ENCODE measurements around the gene CERS5. TPM values are rescaled to one million over a fixed set of nuclear protein-coding genes. Genes with fewer than 3 reads are reported as not detected.
"Not testable (repeated sequence)": the region's sequence is repeated elsewhere in the genome, so short reads cannot be mapped to it uniquely, and the experiment has no call there.

Gene CERS5
- total RNA-seq, 1 experiment from 2014 or later: 18.2 TPM

GRCh38 chr12:50103767-50104321 is 63.3 kb downstream of the CERS5 start, which contains the start of gene GPD1:
Gene GPD1 (plus strand): TSS chr12:50104008. CDS start chr12:50104051, 43 bp downstream.
- peak; percentile 68 for DNase-seq (ENCODE audit: low read depth)

GRCh38 chr12:50103351-50103750 is 63.8 kb downstream of the CERS5 start:
- DNase-seq (ENCODE audit: low read depth): no peak

GRCh38 chr12:50102646-50103309 is 64.4 kb downstream of the CERS5 start:
- no peak for DNase-seq (ENCODE audit: low read depth)

GRCh38 chr12:50102131-50102531 is 65.0 kb downstream of the CERS5 start:
- DNase-seq (ENCODE audit: low read depth): no peak

- no peak for DNase-seq (ENCODE audit: low read depth)
Observed at GRCh38 chr12:50101663-50102062, 65.5 kb downstream of the CERS5 start.

GRCh38 chr12:50100561-50100960 is 66.6 kb downstream of the CERS5 start:
- no peak for DNase-seq (ENCODE audit: low read depth)

- no peak for DNase-seq (ENCODE audit: low read depth)
Observed at GRCh38 chr12:50099302-50100008, 67.7 kb downstream of the CERS5 start.

- no peak for DNase-seq (ENCODE audit: low read depth)
Observed at GRCh38 chr12:50097952-50098351, 69.2 kb downstream of the CERS5 start.

- DNase-seq (ENCODE audit: low read depth): no peak
Observed at GRCh38 chr12:50090391-50090790, 76.8 kb downstream of the CERS5 start.

- no peak for DNase-seq (ENCODE audit: low read depth)
Observed at GRCh38 chr12:50089730-50090129, 77.4 kb downstream of the CERS5 start.

GRCh38 chr12:50088577-50089335 is 78.4 kb downstream of the CERS5 start:
- peak; percentile 42 for DNase-seq (ENCODE audit: low read depth)

GRCh38 chr12:50087995-50088394 is 79.2 kb downstream of the CERS5 start:
- peak; percentile 57 for DNase-seq (ENCODE audit: low read depth)

GRCh38 chr12:50087151-50087550 is 80.0 kb downstream of the CERS5 start:
- DNase-seq (ENCODE audit: low read depth): no peak

- no peak for DNase-seq (ENCODE audit: low read depth)
Observed at GRCh38 chr12:50086148-50086547, 81.0 kb downstream of the CERS5 start.

- DNase-seq (ENCODE audit: low read depth): no peak
Observed at GRCh38 chr12:50085615-50086072, 81.5 kb downstream of the CERS5 start.

GRCh38 chr12:50084775-50085614 is 82.2 kb downstream of the CERS5 start, which contains the start of gene SMARCD1:
Gene SMARCD1 (plus strand): TSS chr12:50085342. CDS start chr12:50085370, 28 bp downstream.
- DNase-seq (ENCODE audit: low read depth): peak; percentile 97

GRCh38 chr12:50084409-50084774 is 82.8 kb downstream of the CERS5 start:
- DNase-seq (ENCODE audit: low read depth): not testable (repeated sequence)

GRCh38 chr12:50083301-50083700 is 83.9 kb downstream of the CERS5 start:
- DNase-seq (ENCODE audit: low read depth): no peak

- no peak for DNase-seq (ENCODE audit: low read depth)
Observed at GRCh38 chr12:50082644-50083043, 84.5 kb downstream of the CERS5 start.

GRCh38 chr12:50081096-50081808 is 85.9 kb downstream of the CERS5 start:
- DNase-seq (ENCODE audit: low read depth): no peak
